Measurements from ENCODE around the gene RAPGEF2.
"Not testable (repeated sequence)": the region's sequence is repeated elsewhere in the genome, so short reads cannot be mapped to it uniquely, and the experiment has no call there.

The RAPGEF2 gene

GRCh38 chr4:159169404-159170302 lies 66.8 kb downstream of the RAPGEF2 start:
- no peak for DNase-seq

DNA sequence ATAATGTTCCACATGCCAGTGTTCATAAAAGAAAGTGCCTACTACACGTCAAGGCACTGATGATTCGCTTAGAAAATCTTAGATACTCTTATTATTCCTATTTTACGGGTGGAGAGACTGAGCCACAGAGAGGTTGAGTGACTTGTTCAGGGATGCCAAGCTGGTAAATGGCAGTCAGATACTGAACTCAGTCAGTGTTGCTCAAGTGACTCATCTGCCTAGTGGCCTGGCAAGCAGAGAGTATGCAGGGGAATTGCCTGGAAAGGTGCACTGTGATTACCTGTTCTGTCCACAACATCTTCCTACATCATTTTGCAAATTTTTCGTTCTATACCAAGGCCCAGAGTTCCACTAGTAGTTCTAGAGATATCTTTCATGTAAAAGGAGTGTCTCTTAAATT lies 68.4 kb downstream of the RAPGEF2 start:
- DNase-seq = peak; percentile 22

DNA sequence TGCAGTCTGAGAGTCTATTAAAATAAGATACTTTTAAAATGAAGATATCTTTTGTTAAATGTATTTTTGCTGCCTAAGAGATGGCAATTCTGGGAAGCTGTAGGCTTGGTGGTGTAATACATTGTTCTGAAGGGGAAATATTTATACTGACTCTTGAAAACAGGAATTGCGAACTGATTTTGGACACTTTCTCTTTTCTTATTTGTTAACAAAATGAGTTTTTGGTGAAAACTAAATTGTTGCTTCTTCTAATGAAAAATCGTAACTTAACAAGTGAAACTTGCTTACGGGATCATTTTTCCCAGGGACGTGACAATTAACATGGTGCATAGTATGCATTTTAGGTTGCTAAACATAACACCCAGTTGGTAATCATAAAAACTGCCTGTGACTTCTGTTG lies 71.0 kb downstream of the RAPGEF2 start:
- DNase-seq = no peak

GRCh38 chr4:159174645-159175084 lies 71.8 kb downstream of the RAPGEF2 start:
- DNase-seq = no peak

- DNase-seq = peak; percentile 84
Observed at GRCh38 chr4:159175085-159175988, 72.5 kb downstream of the RAPGEF2 start.

- DNase-seq = no peak
Observed at GRCh38 chr4:159175989-159176375, 73.1 kb downstream of the RAPGEF2 start.

DNA sequence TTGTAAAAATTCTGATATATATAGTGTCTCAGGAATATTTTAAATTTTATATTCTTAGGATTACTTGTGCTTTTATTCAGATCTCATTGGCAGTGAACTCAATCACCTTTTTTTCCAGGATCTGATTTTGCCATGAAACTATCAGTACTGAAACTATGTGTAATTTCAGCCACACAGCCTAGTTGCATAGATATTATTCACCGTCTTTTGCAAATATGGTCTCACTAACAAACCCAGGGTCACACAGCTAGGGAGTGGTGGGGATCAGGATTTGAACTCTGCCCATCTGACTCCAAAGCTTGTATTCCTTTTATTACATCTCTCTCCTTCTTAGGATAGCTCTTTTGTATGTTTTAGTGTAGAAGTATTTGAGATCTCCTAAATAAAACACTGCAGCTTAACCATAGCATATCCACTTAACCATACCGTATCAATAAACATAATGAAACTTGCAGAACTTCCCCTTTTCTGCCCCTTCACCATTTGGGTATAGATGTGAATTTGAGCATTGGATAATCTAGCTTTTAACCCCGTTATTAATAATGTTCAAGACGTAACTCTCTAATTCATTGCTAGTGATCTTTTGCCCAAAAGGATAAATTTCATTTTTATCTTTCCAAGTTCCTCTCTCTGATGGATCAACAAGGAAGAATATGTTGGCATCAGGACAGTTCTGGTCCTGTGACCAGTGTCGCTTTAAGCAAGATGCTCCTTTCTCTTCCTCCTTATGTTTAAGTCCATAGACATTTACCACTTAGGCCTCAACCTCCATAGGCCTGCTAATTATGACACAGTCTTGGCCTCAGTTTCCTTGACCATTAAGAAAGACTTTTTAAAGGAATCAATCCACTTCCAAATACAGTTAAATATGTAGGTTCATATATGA lies 74.6 kb downstream of the RAPGEF2 start:
- peak; percentile 33 for DNase-seq

DNA sequence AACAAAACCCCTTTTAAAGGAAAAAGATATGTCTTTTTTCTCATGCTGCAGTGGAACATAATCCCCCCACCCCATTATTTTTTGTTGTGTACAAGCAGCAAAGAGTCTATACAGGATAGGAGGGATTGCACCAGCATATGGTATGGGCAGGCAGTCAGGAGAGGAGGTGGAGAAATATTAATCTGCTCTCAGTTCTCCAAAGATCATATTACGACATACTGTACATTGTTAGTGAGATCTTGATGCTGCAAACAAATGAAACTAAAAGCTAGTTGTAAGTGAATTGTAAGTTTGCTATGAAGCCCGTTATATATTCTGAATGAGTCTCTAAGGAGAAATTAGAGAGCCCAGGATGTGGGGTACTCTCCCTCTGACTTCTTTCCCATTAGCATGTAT lies 75.3 kb downstream of the RAPGEF2 start:
- no peak for DNase-seq

- no peak for DNase-seq
Observed at GRCh38 chr4:159178979-159179969, 76.4 kb downstream of the RAPGEF2 start.

GRCh38 chr4:159183885-159184605 lies 81.2 kb downstream of the RAPGEF2 start:
- not testable (repeated sequence) for DNase-seq

GRCh38 chr4:159185591-159186023 lies 82.7 kb downstream of the RAPGEF2 start:
- DNase-seq = no peak

- DNase-seq = no peak
Observed at GRCh38 chr4:159188646-159189045, 85.8 kb downstream of the RAPGEF2 start.

GRCh38 chr4:159190651-159191050 lies 87.8 kb downstream of the RAPGEF2 start:
- DNase-seq = no peak

GRCh38 chr4:159191989-159192388 lies 89.1 kb downstream of the RAPGEF2 start:
- no peak for DNase-seq

DNA sequence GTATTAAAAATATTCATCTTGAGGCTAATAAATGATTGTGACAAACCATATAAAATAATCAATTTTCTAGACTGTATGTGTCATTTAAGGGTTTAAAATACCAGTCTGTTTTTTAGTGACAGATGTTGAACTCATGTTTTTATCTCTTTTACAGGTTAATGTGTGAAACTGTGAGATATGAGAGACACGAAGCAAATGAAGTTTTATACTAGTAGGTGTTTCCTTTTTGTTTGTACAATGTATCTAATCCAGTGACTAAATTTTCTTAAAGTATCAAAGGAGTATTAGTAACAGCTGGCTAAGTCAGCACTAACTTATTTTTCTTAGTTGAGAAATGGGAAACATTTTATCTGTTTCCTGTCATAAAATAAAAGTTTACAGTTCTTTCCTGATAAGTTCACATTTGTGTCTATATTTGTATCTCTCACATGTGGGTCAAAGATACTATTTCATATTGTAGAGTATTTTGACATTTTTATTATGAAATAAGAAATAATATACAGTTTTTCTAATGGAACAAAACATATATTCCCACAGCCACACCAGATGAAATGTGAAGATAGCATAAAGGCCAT lies 90.3 kb downstream of the RAPGEF2 start:
- DNase-seq = no peak

- DNase-seq = no peak
Observed at GRCh38 chr4:159195361-159195769, 92.5 kb downstream of the RAPGEF2 start.

DNA sequence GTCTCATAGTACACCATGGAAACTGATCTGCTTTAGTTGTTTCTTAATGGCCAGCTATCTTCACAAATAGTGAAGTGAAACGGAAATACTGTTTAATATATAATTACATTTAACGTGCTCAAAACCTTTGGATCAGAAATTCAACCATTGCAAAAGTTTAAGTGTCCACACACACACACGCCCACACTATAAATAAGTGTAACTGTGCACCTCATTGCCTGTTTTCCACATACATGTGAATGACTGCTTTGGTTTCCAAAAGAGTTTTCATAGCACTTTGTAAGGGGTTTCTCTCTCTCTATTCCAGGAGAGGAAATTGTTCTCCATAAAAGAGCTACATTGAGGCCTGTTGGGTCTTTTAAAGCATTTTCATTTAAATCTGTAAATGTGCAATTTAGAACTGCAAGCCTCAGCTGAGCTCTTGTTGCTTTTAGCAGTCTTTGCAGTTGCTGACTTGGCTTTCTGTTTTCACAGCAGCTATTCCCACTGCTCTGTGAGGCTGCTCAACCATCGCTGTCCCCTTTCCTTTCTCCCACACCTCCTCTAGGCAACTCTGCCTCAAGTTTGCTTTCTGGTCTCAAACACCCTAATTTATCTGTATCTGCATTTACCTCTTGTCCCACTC lies 94.5 kb downstream of the RAPGEF2 start:
- DNase-seq = no peak

- no peak for DNase-seq
Observed at GRCh38 chr4:159197885-159198269, 95.0 kb downstream of the RAPGEF2 start.

- DNase-seq = no peak
Observed at GRCh38 chr4:159199826-159200225, 96.9 kb downstream of the RAPGEF2 start.

DNA sequence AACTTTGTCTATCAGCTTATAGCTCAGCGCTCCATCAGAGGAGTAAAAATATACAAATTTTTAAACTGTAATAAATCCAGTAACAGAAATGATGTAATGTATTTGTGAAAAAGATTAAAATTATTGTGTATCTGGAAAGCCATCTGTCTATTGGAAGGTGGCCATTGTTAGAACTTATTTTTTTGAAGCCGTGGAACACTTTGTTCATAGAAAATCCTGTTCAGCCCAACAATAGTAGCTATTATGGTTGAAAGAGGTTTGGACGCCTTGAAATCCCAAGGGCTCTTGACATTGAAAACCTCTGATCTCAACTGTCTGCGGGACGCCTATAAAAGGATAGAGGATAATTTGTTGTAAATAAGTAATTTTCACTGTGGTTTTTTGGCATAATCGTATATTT lies 98.3 kb downstream of the RAPGEF2 start:
- no peak for DNase-seq
